ENCODE data around the gene GPC1. TPM values are rescaled to one million over a fixed set of nuclear protein-coding genes. Genes with fewer than 3 reads are reported as not detected.

The GPC1 gene
- total and polyA plus RNA-seq, 10 of the 15 experiments (the other 5 are each of a cell fraction or from before 2014, with no cell fraction given), result 0.06 to 0.77 (median 0.23) TPM; not detected in 3

- no peaks in the 10 kb centered on the region for H3K79me2 ChIP-seq (ENCODE audit: control insufficient read depth, insufficient read depth, low read length)
- FAIRE-seq (no peak), ATAC-seq (no peak), DNase-seq (ENCODE audit: low read depth, low spot score) (no peak)
- H3K4me1 ChIP-seq (ENCODE audit: control insufficient read depth, insufficient read depth, low read length), result no peaks in the 10 kb centered on the region
- H2AFZ ChIP-seq (ENCODE audit: control insufficient read depth, low read depth, low read length), result no peak overlapping the region
- H3K27me3 ChIP-seq (replicated peaks in 1 of 2; ENCODE audit: control insufficient read depth in 2 of 2, insufficient read depth in 2 of 2, low read length in 1 of 2), result no peaks in the 10 kb centered on the region; a peak in 2 of 4 replicates
- intact Hi-C loops (cut with micrococcal nuclease; ENCODE audit: unreplicated experiment) (no loop called here), in situ Hi-C loops (cut with MboI) (no loop called here)
- H3K27ac ChIP-seq (ENCODE audit: control insufficient read depth, insufficient read depth), result no peak overlapping the region
- no peaks in the 10 kb centered on the region for H4K20me1 ChIP-seq (ENCODE audit: control insufficient read depth, insufficient read depth)
- H3K9ac ChIP-seq (ENCODE audit: control insufficient read depth, insufficient read depth, low read length), result no peak overlapping the region
- ChIA-PET SMC1A (ENCODE audit: uncharacterized antibody, unreplicated experiment) (no interaction called here), RAD21 (ENCODE audit: unreplicated experiment) (no interaction called here), POLR2A (interaction anchor here (0.6 kb wide), 1 partner anchor 369 kb away, joined by 3 read pairs; no protein-coding TSS in a partner anchor), CTCF (no interaction called here)
- no peak overlapping the region for H3K4me3 ChIP-seq
- H3K36me3 ChIP-seq (ENCODE audit: control insufficient read depth in 2 of 2, insufficient read depth in 2 of 2, low read length in 1 of 2), result no peaks in the 10 kb centered on the region
- no peak for TF ChIP-seq BMI1 (IDR thresholded peaks at IDR 0.05; ENCODE audit: borderline replicate concordance)
- no peak for TF ChIP-seq CREB1 (IDR thresholded peaks at IDR 0.05; ENCODE audit: low read depth)
- TF ChIP-seq WRNIP1 (IDR thresholded peaks at IDR 0.05; ENCODE audit: borderline replicate concordance, low read depth, low read length), result no peak
- TF ChIP-seq BACH1 (IDR thresholded peaks at IDR 0.05; ENCODE audit: borderline replicate concordance), result no peak
- TF ChIP-seq SMARCA5 (IDR thresholded peaks at IDR 0.05), result no peak
- no peak for TF ChIP-seq SREBF1 (IDR thresholded peaks at IDR 0.05; ENCODE audit: low read length)
- 37% methylated on average over 6 of the region's 6 CpGs for WGBS (ENCODE audit: insufficient coverage, insufficient replicate concordance, low lambda C conversion rate, missing lambda C conversion rate)
- no peak overlapping the region for H3K4me2 ChIP-seq (ENCODE audit: control insufficient read depth, insufficient read depth)
- H3K9me3 ChIP-seq (replicated peaks; ENCODE audit: control insufficient read depth, insufficient read depth, low read length), result no peaks in the 10 kb centered on the region; the same call in 2 of the 3 replicates
- BruUV-seq (replicated peaks), result no TSS peak
Observed at GRCh38 chr2:240427729-240428128, 7.7 kb upstream of the GPC1 start.

- H3K79me2 ChIP-seq (ENCODE audit: control insufficient read depth, insufficient read depth, low read length), result no peaks in the 10 kb centered on the region
- intact Hi-C loops (cut with micrococcal nuclease; ENCODE audit: unreplicated experiment) (no loop called here), in situ Hi-C loops (cut with MboI) (no loop called here)
- H3K4me1 ChIP-seq (ENCODE audit: control insufficient read depth, insufficient read depth, low read length), result no peaks in the 10 kb centered on the region
- H2AFZ ChIP-seq (ENCODE audit: control insufficient read depth, low read depth, low read length), result no peak overlapping the region
- 7% methylated on average over 5 of the region's 5 CpGs for WGBS (ENCODE audit: insufficient coverage, insufficient replicate concordance, low lambda C conversion rate, missing lambda C conversion rate)
- no peaks in the 10 kb centered on the region for H3K36me3 ChIP-seq (ENCODE audit: control insufficient read depth in 2 of 2, insufficient read depth in 2 of 2, low read length in 1 of 2)
- ChIA-PET POLR2A (interaction anchor here (0.6 kb wide), 1 partner anchor 370 kb away, joined by 3 read pairs; no protein-coding TSS in a partner anchor), CTCF (no interaction called here), RAD21 (ENCODE audit: unreplicated experiment) (no interaction called here), SMC1A (ENCODE audit: uncharacterized antibody, unreplicated experiment) (no interaction called here)
- no peaks in the 10 kb centered on the region; a peak in 2 of 4 replicates for H3K27me3 ChIP-seq (replicated peaks in 1 of 2; ENCODE audit: control insufficient read depth in 2 of 2, insufficient read depth in 2 of 2, low read length in 1 of 2)
- BruUV-seq (replicated peaks), result no TSS peak
- H3K4me2 ChIP-seq (ENCODE audit: control insufficient read depth, insufficient read depth), result no peak overlapping the region
- no peak overlapping the region for H3K27ac ChIP-seq (ENCODE audit: control insufficient read depth, insufficient read depth)
- no peak for FAIRE-seq
- no peaks in the 10 kb centered on the region for H4K20me1 ChIP-seq (ENCODE audit: control insufficient read depth, insufficient read depth)
- no peak for TF ChIP-seq TAF1 (IDR thresholded peaks at IDR 0.05; ENCODE audit: borderline replicate concordance, low read depth, low read length)
- TF ChIP-seq NR2C2 (IDR thresholded peaks at IDR 0.05; ENCODE audit: borderline replicate concordance, control insufficient read depth, insufficient read length, low read depth), result no peak
- no peak for TF ChIP-seq USF2 (IDR thresholded peaks at IDR 0.05; ENCODE audit: borderline replicate concordance, low read depth, low read length)
- TF ChIP-seq IRF5 (IDR thresholded peaks at IDR 0.05; ENCODE audit: borderline replicate concordance), result no peak
- no peak for TF ChIP-seq ZNF207 (IDR thresholded peaks at IDR 0.05; ENCODE audit: borderline replicate concordance)
- ATAC-seq, result no peak
- no peaks in the 10 kb centered on the region; the same call in 2 of the 3 replicates for H3K9me3 ChIP-seq (replicated peaks; ENCODE audit: control insufficient read depth, insufficient read depth, low read length)
- DNase-seq (ENCODE audit: low read depth, low spot score), result no peak
- H3K9ac ChIP-seq (ENCODE audit: control insufficient read depth, insufficient read depth, low read length), result no peak overlapping the region
- no peak overlapping the region for H3K4me3 ChIP-seq
Observed at GRCh38 chr2:240428245-240428644, 7.2 kb upstream of the GPC1 start.
